NCI-H2081 (cell line): ENCODE results near the gene RBMY1E.
"Not testable (repeated sequence)": the region's sequence is repeated elsewhere in the genome, so short reads cannot be mapped to it uniquely, and the experiment has no call there.

ENCODE experiments used
- DNase-seq, 2 experiments: peaks; one replicate each; lab custom pipeline; 2025; lab: John Stamatoyannopoulos, UW

Gene RBMY1E

DNA sequence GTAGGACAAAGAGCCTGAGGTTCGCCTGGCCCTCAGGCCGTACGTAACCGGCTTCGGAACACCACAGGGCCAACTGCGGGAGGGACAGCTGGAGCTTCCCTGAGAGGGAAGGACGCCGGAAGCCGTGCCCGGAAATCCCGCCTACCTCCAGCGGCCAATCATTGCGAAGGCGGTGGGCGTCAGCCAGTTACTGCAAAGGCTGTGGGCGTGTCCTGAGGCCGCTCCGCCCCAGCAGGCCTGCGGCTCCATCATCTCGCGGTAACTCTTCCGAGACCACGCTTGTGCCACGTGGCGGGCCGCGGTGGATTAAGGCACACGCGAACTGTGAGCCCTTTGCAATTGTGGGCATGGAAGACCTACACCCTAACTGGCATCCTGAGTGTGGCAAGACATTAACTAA lies at the start of gene RBMY1E:
Gene RBMY1E (minus strand): TSS at position 101 of the 400 bp plus-strand sequence. CDS start 1,978 bp downstream, outside the sequence.
- DNase-seq, result not testable (repeated sequence)

DNA sequence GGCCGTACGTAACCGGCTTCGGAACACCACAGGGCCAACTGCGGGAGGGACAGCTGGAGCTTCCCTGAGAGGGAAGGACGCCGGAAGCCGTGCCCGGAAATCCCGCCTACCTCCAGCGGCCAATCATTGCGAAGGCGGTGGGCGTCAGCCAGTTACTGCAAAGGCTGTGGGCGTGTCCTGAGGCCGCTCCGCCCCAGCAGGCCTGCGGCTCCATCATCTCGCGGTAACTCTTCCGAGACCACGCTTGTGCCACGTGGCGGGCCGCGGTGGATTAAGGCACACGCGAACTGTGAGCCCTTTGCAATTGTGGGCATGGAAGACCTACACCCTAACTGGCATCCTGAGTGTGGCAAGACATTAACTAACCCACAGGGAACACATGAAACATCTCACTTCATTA lies 23.4 kb downstream of the RBMY1E start, which contains the start of gene RBMY1D:
Gene RBMY1D (minus strand): TSS at position 101 of the 400 bp plus-strand sequence. CDS start 2,013 bp downstream, outside the sequence.
- not testable (repeated sequence) for DNase-seq

DNA sequence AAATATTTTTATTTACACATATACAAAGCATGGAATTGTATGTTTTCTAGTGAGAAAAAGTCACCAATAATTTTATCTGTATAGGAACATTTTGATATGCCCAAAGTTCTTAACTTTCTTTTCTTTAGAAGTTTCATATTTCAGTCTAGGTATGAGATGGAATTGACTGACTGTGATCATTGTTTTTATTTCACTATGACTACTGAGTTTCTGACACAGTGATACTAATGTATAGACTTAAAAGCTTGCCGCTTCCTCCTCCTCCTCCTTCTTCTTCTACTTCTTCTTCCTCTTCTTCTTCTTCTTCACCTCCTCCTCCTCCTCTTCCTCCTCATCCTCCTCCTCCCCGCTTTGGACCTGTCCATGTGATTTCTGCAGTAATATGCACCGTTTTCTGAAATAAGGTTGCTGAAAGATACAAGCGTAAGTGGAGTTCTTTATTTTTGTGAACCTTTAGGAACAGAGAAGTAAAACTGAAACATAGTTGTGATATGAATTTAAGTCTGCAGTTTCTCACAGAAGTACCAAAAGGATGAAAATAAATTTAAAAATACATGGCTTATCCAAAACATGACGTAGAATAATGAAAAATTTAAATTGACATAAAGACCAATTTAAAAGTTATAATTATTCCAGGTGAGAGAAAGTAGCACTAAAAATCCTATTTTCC lies 48.3 kb downstream of the RBMY1E start:
- DNase-seq, result not testable (repeated sequence)
